ENCODE measurements around the gene PCDHA1. TPM values are rescaled to one million over a fixed set of nuclear protein-coding genes. Genes with fewer than 3 reads are reported as not detected.

PCDHA1 gene
- polyA plus RNA-seq, 1 of the 3 experiments (the other 2 are of a cell fraction), result 0.16 TPM

GRCh38 chr5:140753561-140753960, 32.4 kb upstream of the PCDHA1 start:
- Histone ChIP-seq H3K4me2 (no peak overlapping the region), H3K9me2 (no peaks in the 10 kb centered on the region), H3K9ac (no peak overlapping the region), H3K27ac (ENCODE audit: low read depth in 2 of 2, low read length in 1 of 2) (no peak overlapping the region), H3K36me3 (replicated peaks in 1 of 2; ENCODE audit: control insufficient read depth in 1 of 2, insufficient read depth in 2 of 2, low read length in 1 of 2) (no peaks in the 10 kb centered on the region), H4K20me1 (ENCODE audit: insufficient read depth) (no peaks in the 10 kb centered on the region), H3K4me1 (ENCODE audit: control insufficient read depth in 1 of 2, insufficient read depth in 2 of 2, low read depth in 1 of 2, low read length in 1 of 2) (no peaks in the 10 kb centered on the region), H3K9me3 (peaks cover 13% of the 10 kb centered on the region), H3F3A (replicated peaks; ENCODE audit: insufficient read depth) (no peaks in the 10 kb centered on the region), H3K4me3 (ENCODE audit: low read depth in 2 of 2, low read length in 1 of 2) (no peak overlapping the region), H3K79me2 (ENCODE audit: insufficient read depth) (no peaks in the 10 kb centered on the region), H3K27me3 (ENCODE audit: insufficient read depth) (no peaks in the 10 kb centered on the region), H2AFZ (ENCODE audit: low read depth) (no peak overlapping the region)
- CTCF ChIA-PET, result no interaction called here
- no peak for DNase-seq
- TF ChIP-seq ELF1 (IDR thresholded peaks at IDR 0.05) (no peak), YY1 (IDR thresholded peaks at IDR 0.05; ENCODE audit: low read depth) (no peak), RAD21 (IDR thresholded peaks at IDR 0.05; ENCODE audit: low read length) (no peak), IRF3 (IDR thresholded peaks at IDR 0.05; ENCODE audit: low read depth, low read length) (no peak), REST (IDR thresholded peaks at IDR 0.05; ENCODE audit: low read depth, low read length) (no peak), USF2 (IDR thresholded peaks at IDR 0.05; ENCODE audit: borderline replicate concordance, low read depth, low read length) (no peak), NRF1 (IDR thresholded peaks at IDR 0.05; ENCODE audit: low read depth, low read length) (no peak), RXRA (IDR thresholded peaks at IDR 0.05; ENCODE audit: borderline replicate concordance, low read depth) (no peak), CHD2 (IDR thresholded peaks at IDR 0.05; ENCODE audit: low read length, partially characterized antibody) (no peak), PBX3 (IDR thresholded peaks at IDR 0.05) (no peak), MEF2A (IDR thresholded peaks at IDR 0.05; ENCODE audit: borderline replicate concordance, low read depth) (no peak)
- POLR2A ChIA-PET, result no interaction called here
- 0% methylated on average over 5 of the region's 5 CpGs for WGBS (ENCODE audit: low lambda C conversion rate)
